Measurements from ENCODE around the gene LRPAP1.
A peak's percentile ranks its signal among the peaks of the same experiment; 100 is the strongest.
"Not testable (repeated sequence)": the region's sequence is repeated elsewhere in the genome, so short reads cannot be mapped to it uniquely, and the experiment has no call there.

The LRPAP1 gene

GRCh38 chr4:3514806-3515501, 17.3 kb downstream of the LRPAP1 start:
- H3K4me1 Mint-ChIP-seq = peaks cover 1 to 5% of the 10 kb centered on the region in 2 donors
- no peak overlapping the region for H3K4me3 Mint-ChIP-seq
- H3K36me3 Mint-ChIP-seq = peaks cover 67 to 70% of the 10 kb centered on the region in 2 donors

DNA sequence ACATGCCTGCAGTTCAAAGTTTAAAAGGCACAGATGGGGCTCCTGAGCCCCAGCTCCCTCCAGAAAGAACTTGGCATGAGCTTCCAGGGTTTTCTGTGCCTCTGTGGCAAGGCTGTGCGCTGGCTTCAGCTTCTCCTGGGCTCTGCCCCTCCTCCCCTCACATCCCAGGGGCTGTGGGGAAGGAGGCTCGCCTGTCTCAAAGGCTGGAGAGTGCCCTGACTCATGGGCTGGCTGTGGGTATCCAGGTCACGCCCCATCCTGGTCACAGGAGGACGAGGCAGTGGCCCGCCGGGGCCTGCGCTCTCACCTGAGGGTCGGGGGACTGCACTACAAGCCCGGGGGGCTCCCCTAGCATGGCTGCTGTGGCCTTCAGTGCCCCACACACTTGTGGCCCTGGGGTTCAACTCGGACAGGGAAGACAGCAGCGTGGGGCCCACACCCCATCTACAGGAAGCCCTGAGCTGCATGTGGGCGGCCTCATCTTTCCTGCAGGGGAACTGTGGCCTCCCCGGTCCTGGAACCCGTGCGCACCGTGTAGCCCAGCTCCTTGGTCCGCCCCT, 17.9 kb downstream of the LRPAP1 start:
- no peak for DNase-seq
- Mint-ChIP-seq H3K36me3 (peaks cover 63 to 67% of the 10 kb centered on the region in 2 donors), H3K27ac (peak overlapping the region; percentile 59), H3K27me3 (no peaks in the 10 kb centered on the region), H3K4me3 (no peak overlapping the region), H3K4me1 (peaks cover 1 to 5% of the 10 kb centered on the region in 2 donors), H3K9me3 (no peaks in the 10 kb centered on the region)
- ATAC-seq (replicated peaks) = no peak

More at GRCh38 chr4:3514806-3515501, 17.3 kb downstream of the LRPAP1 start:
- Mint-ChIP-seq H3K27ac (no peak overlapping the region), H3K27me3 (no peaks in the 10 kb centered on the region), H3K9me3 (no peaks in the 10 kb centered on the region)
- no peak for DNase-seq
- ATAC-seq (replicated peaks) = no peak

- Mint-ChIP-seq H3K4me1 (peaks cover 1 to 5% of the 10 kb centered on the region in 2 donors), H3K9me3 (no peaks in the 10 kb centered on the region), H3K4me3 (no peak overlapping the region), H3K27me3 (no peaks in the 10 kb centered on the region), H3K27ac (peak overlapping the region; percentile 59), H3K36me3 (peaks cover 64 to 69% of the 10 kb centered on the region in 2 donors)
- ATAC-seq (replicated peaks) (no peak), DNase-seq (no peak)
Observed at GRCh38 chr4:3513807-3514206, 18.4 kb downstream of the LRPAP1 start.

DNA sequence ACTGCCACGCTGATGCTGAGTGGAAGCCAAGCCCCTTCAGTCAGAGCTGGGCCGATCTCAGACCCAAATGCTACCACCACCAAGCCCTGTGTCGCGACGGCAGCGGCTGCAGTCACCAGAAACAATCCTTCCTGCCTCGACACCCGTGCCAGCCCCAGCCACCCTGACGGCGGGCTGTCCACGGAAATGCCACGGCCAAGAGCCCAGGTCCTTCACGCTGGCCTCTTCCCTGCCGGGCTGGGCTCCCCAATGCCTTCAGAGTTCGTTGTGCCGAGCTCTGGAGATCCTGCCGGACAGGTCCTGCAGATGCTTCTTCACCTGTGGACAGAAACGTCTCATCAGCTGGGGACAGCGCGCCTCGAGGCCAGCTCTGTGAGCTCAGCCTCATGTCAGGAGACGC, 19.5 kb downstream of the LRPAP1 start:
- Mint-ChIP-seq H3K4me3 (no peak overlapping the region), H3K4me1 (peaks cover 1 to 5% of the 10 kb centered on the region in 2 donors), H3K36me3 (peaks cover 67 to 76% of the 10 kb centered on the region in 2 donors), H3K27me3 (no peaks in the 10 kb centered on the region), H3K9me3 (no peaks in the 10 kb centered on the region), H3K27ac (no peak overlapping the region)
- no peak for DNase-seq
- no peak for ATAC-seq (replicated peaks)

- no peak for DNase-seq
- peaks cover 67 to 77% of the 10 kb centered on the region in 2 donors for H3K36me3 Mint-ChIP-seq
- H3K27ac Mint-ChIP-seq = no peak overlapping the region
- H3K4me3 Mint-ChIP-seq = no peak overlapping the region
- peaks cover 1 to 5% of the 10 kb centered on the region in 2 donors for H3K4me1 Mint-ChIP-seq
- H3K9me3 Mint-ChIP-seq = no peaks in the 10 kb centered on the region
- no peak for ATAC-seq (replicated peaks)
- no peaks in the 10 kb centered on the region for H3K27me3 Mint-ChIP-seq
Observed at GRCh38 chr4:3512279-3512678, 19.9 kb downstream of the LRPAP1 start.

GRCh38 chr4:3511601-3512000, 20.6 kb downstream of the LRPAP1 start:
- not testable (repeated sequence) for ATAC-seq (replicated peaks); H3K4me3 Mint-ChIP-seq
- peaks cover 66 to 78% of the 10 kb centered on the region in 2 donors for H3K36me3 Mint-ChIP-seq

GRCh38 chr4:3511187-3511586, 21.0 kb downstream of the LRPAP1 start:
- no peaks in the 10 kb centered on the region for H3K27me3 Mint-ChIP-seq
- H3K4me3 Mint-ChIP-seq = no peak overlapping the region
- no peak overlapping the region for H3K27ac Mint-ChIP-seq
- DNase-seq (no peak), ATAC-seq (replicated peaks) (no peak)
- H3K36me3 Mint-ChIP-seq = peaks cover 63 to 77% of the 10 kb centered on the region in 2 donors
- peaks cover 1 to 5% of the 10 kb centered on the region in 2 donors for H3K4me1 Mint-ChIP-seq
- H3K9me3 Mint-ChIP-seq = no peaks in the 10 kb centered on the region

More at GRCh38 chr4:3511601-3512000, 20.6 kb downstream of the LRPAP1 start:
- H3K4me1 Mint-ChIP-seq, DNase-seq, H3K9me3 Mint-ChIP-seq, H3K27me3 Mint-ChIP-seq, H3K27ac Mint-ChIP-seq: not testable (repeated sequence)

GRCh38 chr4:3510481-3510880, 21.7 kb downstream of the LRPAP1 start:
- ATAC-seq (replicated peaks) (no peak), DNase-seq (no peak)
- peaks cover under 1 to 2% of the 10 kb centered on the region in 2 donors for H3K4me1 Mint-ChIP-seq
- no peak overlapping the region for H3K4me3 Mint-ChIP-seq
- H3K36me3 Mint-ChIP-seq = peaks cover 60 to 74% of the 10 kb centered on the region in 2 donors
- no peaks in the 10 kb centered on the region for H3K27me3 Mint-ChIP-seq
- no peak overlapping the region for H3K27ac Mint-ChIP-seq
- H3K9me3 Mint-ChIP-seq = no peaks in the 10 kb centered on the region

DNA sequence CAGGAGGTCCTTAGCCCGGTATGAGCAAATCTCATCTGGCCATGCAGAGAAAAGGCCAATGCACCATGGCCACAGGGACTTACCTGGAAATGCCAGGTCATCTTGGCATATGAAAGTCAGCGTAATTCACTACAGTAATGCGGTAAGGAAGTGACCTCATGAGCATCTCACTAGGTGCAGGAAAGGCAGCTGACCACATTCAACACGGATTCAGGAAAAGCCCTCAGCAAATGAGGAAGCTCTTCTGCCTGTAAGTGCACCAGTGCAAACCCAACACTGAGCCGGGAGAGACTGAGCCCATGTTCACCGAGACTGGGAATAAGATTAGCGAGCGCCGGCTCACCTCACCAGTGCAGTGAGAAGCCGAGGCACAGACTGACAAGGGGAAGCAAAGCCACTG, 23.7 kb downstream of the LRPAP1 start:
- no peaks in the 10 kb centered on the region for H3K27me3 Mint-ChIP-seq
- DNase-seq (no peak), ATAC-seq (replicated peaks) (no peak)
- H3K36me3 Mint-ChIP-seq = peaks cover 54 to 68% of the 10 kb centered on the region in 2 donors
- peaks cover 0 to 1% of the 10 kb centered on the region in 2 donors for H3K4me1 Mint-ChIP-seq
- H3K4me3 Mint-ChIP-seq = no peak overlapping the region
- H3K27ac Mint-ChIP-seq = no peak overlapping the region
- no peaks in the 10 kb centered on the region for H3K9me3 Mint-ChIP-seq

DNA sequence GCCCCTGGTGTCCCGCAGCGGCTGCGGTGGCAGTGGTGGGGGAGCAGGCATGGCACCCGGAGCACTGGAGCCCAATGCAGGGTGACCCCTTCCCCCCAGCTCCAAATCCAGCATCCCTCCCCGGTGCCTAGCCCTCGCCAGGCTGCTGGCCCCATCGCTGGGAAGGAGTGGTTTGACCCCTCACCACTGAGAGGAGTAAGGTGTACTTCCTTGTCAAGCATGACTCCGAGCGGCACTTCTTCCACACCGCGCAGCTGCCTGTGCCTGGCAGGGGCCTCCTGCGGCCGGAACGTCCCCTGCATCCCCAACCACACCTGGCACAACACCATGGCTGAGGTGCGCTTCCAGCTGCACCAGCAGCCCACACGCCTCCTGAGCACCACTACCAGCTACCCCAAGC, 27.0 kb downstream of the LRPAP1 start:
- no peak for DNase-seq
- Mint-ChIP-seq H3K4me3 (no peak overlapping the region), H3K27ac (no peak overlapping the region), H3K36me3 (peaks cover 43 to 56% of the 10 kb centered on the region in 2 donors), H3K27me3 (no peaks in the 10 kb centered on the region), H3K9me3 (no peaks in the 10 kb centered on the region), H3K4me1 (peaks cover 3 to 6% of the 10 kb centered on the region in 2 donors)
- ATAC-seq (replicated peaks) = no peak

- Mint-ChIP-seq H3K27ac (no peak overlapping the region), H3K4me1 (peaks cover 3 to 6% of the 10 kb centered on the region in 2 donors), H3K4me3 (no peak overlapping the region), H3K27me3 (no peaks in the 10 kb centered on the region), H3K36me3 (peaks cover 31 to 44% of the 10 kb centered on the region in 2 donors), H3K9me3 (no peaks in the 10 kb centered on the region)
- no peak for ATAC-seq (replicated peaks)
- DNase-seq = no peak
Observed at GRCh38 chr4:3502941-3503936, 29.0 kb downstream of the LRPAP1 start.

DNA sequence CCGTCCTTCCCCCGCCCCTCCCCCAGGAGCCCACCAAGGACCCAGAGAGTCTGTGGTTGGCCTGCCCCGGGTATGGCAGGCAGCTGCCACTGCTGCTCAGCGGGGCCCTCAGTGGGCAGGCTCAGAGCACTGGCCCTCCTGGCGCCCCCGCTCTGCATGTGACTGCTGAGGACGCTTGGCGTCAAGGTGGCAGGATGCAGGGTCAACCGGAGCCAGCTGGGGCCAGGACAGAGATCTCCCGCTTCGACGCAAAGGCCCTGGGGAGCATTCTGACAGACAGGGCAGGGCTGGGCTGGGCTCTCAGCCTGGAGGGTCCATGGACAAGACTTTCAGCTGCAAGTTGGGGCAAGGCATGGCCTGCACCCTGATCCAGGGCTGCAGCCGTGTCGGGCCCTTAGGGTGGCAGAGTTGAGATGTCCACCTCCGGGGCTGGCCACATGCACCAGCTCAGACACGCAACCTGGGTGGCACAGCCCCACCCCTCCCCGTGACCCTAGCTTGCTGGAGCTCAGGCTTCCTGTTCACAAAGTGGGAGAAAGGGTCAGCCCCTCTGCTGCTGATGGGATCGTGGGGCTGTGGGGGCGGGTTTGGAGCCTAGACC, 30.3 kb downstream of the LRPAP1 start:
- H3K36me3 Mint-ChIP-seq = peaks cover 27 to 35% of the 10 kb centered on the region in 2 donors
- no peak for DNase-seq
- ATAC-seq (replicated peaks) = no peak
- no peak overlapping the region for H3K4me3 Mint-ChIP-seq
- H3K4me1 Mint-ChIP-seq = peaks cover 3 to 10% of the 10 kb centered on the region in 2 donors
- H3K9me3 Mint-ChIP-seq = no peaks in the 10 kb centered on the region
- no peaks in the 10 kb centered on the region for H3K27me3 Mint-ChIP-seq
- peak overlapping the region; percentile 37 for H3K27ac Mint-ChIP-seq

- ATAC-seq (replicated peaks) (no peak), DNase-seq (no peak)
- no peaks in the 10 kb centered on the region for H3K9me3 Mint-ChIP-seq
- H3K27me3 Mint-ChIP-seq = no peaks in the 10 kb centered on the region
- H3K4me3 Mint-ChIP-seq = no peak overlapping the region
- peaks cover 4 to 15% of the 10 kb centered on the region in 2 donors for H3K4me1 Mint-ChIP-seq
- no peak overlapping the region for H3K27ac Mint-ChIP-seq
- peaks cover 25 to 31% of the 10 kb centered on the region in 2 donors for H3K36me3 Mint-ChIP-seq
Observed at GRCh38 chr4:3501126-3501824, 30.9 kb downstream of the LRPAP1 start.
